Kidney (tissue), 14 donors: Measurements from ENCODE around the gene HLA-DOA. TPM values are rescaled to one million over a fixed set of nuclear protein-coding genes. Genes with fewer than 3 reads are reported as not detected.

Experiments used
- DNase-seq, 5 donors: peaks; one replicate each; pipeline ENCODE4 v3.0.0-alpha.2; 2013 to 2020
- FAIRE-seq: peaks from 2 replicates; lab custom pipeline; 2012; peaks lifted over from hg19 to GRCh38; lab: Jason Lieb, UNC
- H3K27ac ChIP-seq, 2 donors: one replicate each; pipeline ENCODE4 v1.7.0; 2013; ENCODE audit warnings: low read depth in 2 of 2, low read length in 2 of 2, inconsistent platforms in 1 of 2
- H3K27me3 ChIP-seq: one replicate; pipeline ENCODE4 v1.7.1; 2013; ENCODE audit warnings: low read length, inconsistent platforms; ENCODE audit not compliant: control insufficient read depth, insufficient read depth
- H3K36me3 ChIP-seq, 3 donors: one replicate each; pipeline versions ENCODE4 v1.7.0 to v1.7.1; 2013; ENCODE audit warnings: low read length in 3 of 3, control low read depth in 1 of 3, inconsistent platforms in 1 of 3; ENCODE audit not compliant: insufficient read depth in 3 of 3, control insufficient read depth in 2 of 3
- H3K4me1 ChIP-seq, 3 donors: one replicate each; pipeline versions ENCODE4 v1.7.0 to v1.7.1; 2013; ENCODE audit warnings: low read length in 3 of 3, inconsistent platforms in 1 of 3, low read depth in 1 of 3; ENCODE audit not compliant: control insufficient read depth in 2 of 3, insufficient read depth in 2 of 3
- H3K4me3 ChIP-seq, 3 donors: one replicate each; pipeline versions ENCODE4 v1.7.0 to v1.8.1; 2013; ENCODE audit warnings: low read length in 3 of 3, control low read depth in 1 of 3, inconsistent platforms in 1 of 3
- H3K9ac ChIP-seq, 3 donors: one replicate each; pipeline versions ENCODE4 v1.7.0 to v1.7.1; 2013; ENCODE audit warnings: low read length in 3 of 3, control low read depth in 1 of 3, inconsistent platforms in 1 of 3
- H3K9me3 ChIP-seq, 3 donors: one replicate each; pipeline versions ENCODE4 v1.7.0 to v1.7.1; 2013; ENCODE audit warnings: low read length in 3 of 3, control low read depth in 1 of 3, inconsistent platforms in 1 of 3; ENCODE audit not compliant: control insufficient read depth in 2 of 3, insufficient read depth in 1 of 3
- CTCF ChIP-seq: IDR thresholded peaks from 3 replicates; pipeline ENCODE4 v1.5.1; 2012; ENCODE audit warnings: mild to moderate bottlenecking, moderate library complexity, borderline replicate concordance; ENCODE audit not compliant: insufficient read depth; ENCODE audit errors: extremely low read depth
- intact Hi-C: fragments of 100-400 bp; cut with DNase I; formaldehyde crosslinking; loops from one replicate; pipeline ENCODE4 v1.11.1; 2022
- polyA plus RNA-seq: library from polyadenylated mRNA; stranded (reverse); fragments of 350-450 nt; fragmentation: Illumina TruSeq; extraction: RNeasy Lipid Tissue Mini Kit (QIAGEN cat#74804); gene quantifications from one replicate; pipeline ENCODE4 v1.2.3, GENCODE V29; 2014; ENCODE audit warnings: low read depth, low replicate concordance; ENCODE audit not compliant: insufficient read depth
- total RNA-seq: library from RNA; stranded (reverse); fragmentation: NEBNext Ultra II Directional; extraction: Animal tissue kit (Norgen Biotek cat#: 25700); gene quantifications from one replicate; pipeline ENCODE4 v1.2.1, GENCODE V29; 2021
- donor health status: control.
- donor health status: control.
- donor health status: control.
- donor health status: control.
- donor health status: control.
- donor health status: DM: yes; HTN: yes; CAD: no.
- donor health status: Normal renal cell carcinoma (clear cell type).

HLA-DOA gene
- total and polyA plus RNA-seq, 2 donors from 2014 or later = 10.8 to 21.6 TPM

DNA sequence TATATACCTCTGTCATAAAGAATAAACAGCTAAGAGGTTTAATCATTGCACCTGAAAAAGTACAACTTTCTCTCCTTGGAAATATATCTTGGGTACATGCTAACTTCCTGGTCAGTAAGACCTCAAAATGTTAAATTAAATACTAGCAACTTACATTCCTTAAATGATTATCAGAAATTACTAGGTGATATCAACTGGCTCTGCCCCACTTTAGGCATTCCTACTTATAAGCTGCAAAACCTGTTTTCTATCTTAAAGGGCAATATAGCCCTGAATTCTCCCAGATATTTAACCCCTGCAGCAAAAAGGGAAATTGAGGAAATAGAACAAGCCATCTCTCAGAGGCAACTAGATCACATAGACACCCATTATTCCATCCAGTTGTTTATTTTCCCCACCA lies 43.2 kb upstream of the HLA-DOA start:
- FAIRE-seq (no peak), DNase-seq (no peak)
- Histone ChIP-seq H3K36me3 (no peaks in the 10 kb centered on the region), H3K27ac (no peak overlapping the region), H3K4me3 (no peak overlapping the region), H3K4me1 (no peaks in the 10 kb centered on the region), H3K9ac (no peak overlapping the region), H3K27me3 (no peaks in the 10 kb centered on the region), H3K9me3 (no peaks in the 10 kb centered on the region)
- intact Hi-C loops = no loop called here
- TF ChIP-seq CTCF = no peak

- H3K4me1 ChIP-seq = no peaks in the 10 kb centered on the region
- H3K27me3 ChIP-seq = no peaks in the 10 kb centered on the region
- FAIRE-seq (no peak), DNase-seq (no peak)
- no peaks in the 10 kb centered on the region for H3K36me3 ChIP-seq
- no peaks in the 10 kb centered on the region for H3K9me3 ChIP-seq
- H3K27ac ChIP-seq = no peak overlapping the region
- TF ChIP-seq CTCF = no peak
- H3K9ac ChIP-seq = no peak overlapping the region
- intact Hi-C loops = no loop called here
- no peak overlapping the region for H3K4me3 ChIP-seq
These were observed 40.8 kb upstream of the HLA-DOA start for GRCh38 chr6:33050014-33050810.

- Histone ChIP-seq H3K27ac (no peak overlapping the region), H3K9me3 (no peaks in the 10 kb centered on the region), H3K27me3 (no peaks in the 10 kb centered on the region), H3K4me1 (no peaks in the 10 kb centered on the region), H3K9ac (no peak overlapping the region), H3K4me3 (no peak overlapping the region), H3K36me3 (no peaks in the 10 kb centered on the region)
- no peak for TF ChIP-seq CTCF
- DNase-seq (no peak), FAIRE-seq (no peak)
- intact Hi-C loops = no loop called here
These were observed 40.1 kb upstream of the HLA-DOA start for GRCh38 chr6:33049323-33050013.
